GM18907 (cell line): ENCODE measurements around the gene C9orf57.
A peak's percentile ranks its signal among the peaks of the same experiment; 100 is the strongest.
"Not testable (repeated sequence)": the region's sequence is repeated elsewhere in the genome, so short reads cannot be mapped to it uniquely, and the experiment has no call there.

Experiments
- ATAC-seq: cut with Tn5 transposase; IDR thresholded peaks from one replicate; pipeline ENCODE4 v1.9.1; 2021; ENCODE audit warnings: mild to moderate bottlenecking, moderate library complexity; ENCODE audit not compliant: unreplicated experiment

C9orf57 gene

GRCh38 chr9:72025906-72026305, 34.5 kb downstream of the C9orf57 start:
- no peak for ATAC-seq

GRCh38 chr9:72023596-72023995, 36.8 kb downstream of the C9orf57 start:
- ATAC-seq, result no peak

GRCh38 chr9:72022841-72023240, 37.6 kb downstream of the C9orf57 start:
- ATAC-seq, result no peak

- peak; percentile 75 for ATAC-seq
Observed at GRCh38 chr9:72013292-72013760, 47.1 kb downstream of the C9orf57 start.

- ATAC-seq, result peak; percentile 26
Observed at GRCh38 chr9:72012646-72013045, 47.8 kb downstream of the C9orf57 start.

GRCh38 chr9:72007726-72008125, 52.7 kb downstream of the C9orf57 start:
- not testable (repeated sequence) for ATAC-seq

- ATAC-seq, result no peak
Observed at GRCh38 chr9:72006501-72006900, 53.9 kb downstream of the C9orf57 start.

GRCh38 chr9:72005451-72005850, 55.0 kb downstream of the C9orf57 start:
- no peak for ATAC-seq
